BLaER1 treated with 17β-estradiol and CSF1 and Interleukin-3, amounts not matched to agents 10 nM and 100 nM (cell line): ENCODE measurements around the gene MIPOL1.
"Not testable (repeated sequence)": the region's sequence is repeated elsewhere in the genome, so short reads cannot be mapped to it uniquely, and the experiment has no call there.

ENCODE experiments used
- H3K27ac ChIP-seq, 11 experiments: shearing (Covaris generic); formaldehyde crosslinking; 2 replicates each; pipeline ENCODE4 v1.8.1; 2022
- H3K27me3 ChIP-seq, 11 experiments: shearing (Covaris generic); formaldehyde crosslinking; 2 replicates each; pipeline ENCODE4 v1.8.1; 2022
- H3K36me3 ChIP-seq, 11 experiments: shearing (Covaris generic); formaldehyde crosslinking; 2 replicates each; pipeline ENCODE4 v1.8.1; 2022
- H3K4me1 ChIP-seq, 10 experiments: shearing (Covaris generic); formaldehyde crosslinking; 2 replicates each; pipeline ENCODE4 v1.8.1; 2022
- H3K4me2 ChIP-seq, 11 experiments: shearing (Covaris generic); formaldehyde crosslinking; 2 replicates each; pipeline ENCODE4 v1.8.1; 2022
- H3K4me3 ChIP-seq, 10 experiments: shearing (Covaris generic); formaldehyde crosslinking; 2 replicates each; pipeline ENCODE4 v1.8.1; 2022
- H3K9ac ChIP-seq, 11 experiments: shearing (Covaris generic); formaldehyde crosslinking; 2 replicates each; pipeline ENCODE4 v1.8.1; 2022
- H3K9me3 ChIP-seq, 11 experiments: shearing (Covaris generic); formaldehyde crosslinking; replicated peaks in 1 of 11; 2 replicates each; pipeline ENCODE4 v1.8.1; 2022
- H4K20me1 ChIP-seq, 11 experiments: shearing (Covaris generic); formaldehyde crosslinking; 2 replicates each; pipeline ENCODE4 v1.8.1; 2022
- Cebpa-rat ChIP-seq, 11 experiments: shearing (Covaris generic); IDR thresholded peaks; 2 replicates each; pipeline ENCODE4 v1.8.1; 2022

MIPOL1 gene

DNA sequence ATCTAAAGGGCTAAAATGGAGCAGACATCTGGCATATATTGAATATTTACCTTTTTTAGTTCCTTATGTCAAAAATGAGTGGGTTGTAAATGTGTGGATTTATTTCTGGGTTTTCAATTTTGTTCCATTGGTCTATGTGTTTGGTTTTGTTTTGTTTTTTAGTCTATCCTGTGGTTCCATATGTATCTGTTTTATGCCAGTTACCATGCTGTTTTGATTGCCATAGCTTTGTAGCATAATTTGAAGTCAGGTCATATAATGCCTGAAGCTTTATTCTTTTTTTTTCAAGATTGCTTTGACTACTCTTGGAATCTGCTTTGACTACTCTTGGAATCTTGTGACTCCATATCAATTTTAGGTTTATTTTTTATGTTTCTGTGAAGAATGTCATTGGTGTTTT is 133.2 kb downstream of the MIPOL1 start:
- no peak overlapping the region for H3K4me3 ChIP-seq
- TF ChIP-seq Cebpa-rat (IDR thresholded peaks at IDR 0.05): no peak
- H3K27ac ChIP-seq: no peak overlapping the region
- H3K9me3 ChIP-seq: peaks cover 0 to 4% (median 0%) of the 10 kb centered on the region in 11 experiments; a peak in 2 of 22 replicates
- H3K9ac ChIP-seq: no peak overlapping the region
- no peaks in the 10 kb centered on the region for H4K20me1 ChIP-seq
- no peaks in the 10 kb centered on the region for H3K36me3 ChIP-seq
- H3K4me1 ChIP-seq: no peaks in the 10 kb centered on the region; a peak in 1 of 20 replicates
- no peak overlapping the region for H3K4me2 ChIP-seq
- H3K27me3 ChIP-seq: no peaks in the 10 kb centered on the region

DNA sequence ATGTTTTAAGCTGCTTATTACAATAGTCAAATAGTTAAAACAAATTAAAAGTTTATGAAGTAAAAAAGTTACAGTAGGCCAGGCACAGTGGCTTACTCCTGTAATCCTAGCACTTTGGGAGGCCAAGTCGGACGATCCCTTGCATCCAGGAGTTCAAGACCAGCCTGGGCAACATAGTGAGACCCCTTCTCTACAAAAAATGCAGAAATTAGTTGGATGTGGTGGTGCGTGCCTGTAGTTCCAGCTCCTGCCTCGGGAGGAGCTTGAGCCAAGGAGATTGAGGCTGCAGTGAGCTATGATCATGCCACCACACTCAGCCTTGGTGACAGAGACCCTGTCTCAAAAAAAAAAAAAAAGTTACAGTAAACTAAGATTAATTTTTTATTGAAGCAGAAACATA is 142.6 kb downstream of the MIPOL1 start:
- H3K4me1 ChIP-seq: no peaks in the 10 kb centered on the region
- H3K4me2 ChIP-seq: no peak overlapping the region
- no peak overlapping the region for H3K4me3 ChIP-seq
- H3K27me3 ChIP-seq: no peaks in the 10 kb centered on the region
- H3K27ac ChIP-seq: no peak overlapping the region
- no peak for TF ChIP-seq Cebpa-rat (IDR thresholded peaks at IDR 0.05)
- H3K9me3 ChIP-seq: no peaks in the 10 kb centered on the region
- H3K36me3 ChIP-seq: no peaks in the 10 kb centered on the region
- H4K20me1 ChIP-seq: no peaks in the 10 kb centered on the region
- H3K9ac ChIP-seq: no peak overlapping the region

- Histone ChIP-seq H3K4me2 (no peak overlapping the region), H3K4me1 (no peaks in the 10 kb centered on the region), H3K9ac (no peak overlapping the region), H3K9me3 (0 out of 22 replicates have a peak, but pooled peaks cover 0 to 5% (median 0%) of the 10 kb centered on the region in 11 experiments), H3K27me3 (no peaks in the 10 kb centered on the region), H4K20me1 (no peaks in the 10 kb centered on the region), H3K36me3 (no peaks in the 10 kb centered on the region), H3K4me3 (no peak overlapping the region), H3K27ac (no peak overlapping the region)
- no peak for TF ChIP-seq Cebpa-rat (IDR thresholded peaks at IDR 0.05)
Measured at GRCh38 chr14:37343307-37344094, 145.8 kb downstream of the MIPOL1 start.

GRCh38 chr14:37363661-37364060 is 165.9 kb downstream of the MIPOL1 start:
- no peak overlapping the region for H3K4me3 ChIP-seq
- no peak for TF ChIP-seq Cebpa-rat (IDR thresholded peaks at IDR 0.05)
- peaks cover 0 to 19% (median 8%) of the 10 kb centered on the region in 11 experiments; a peak in 13 of 22 replicates for H3K9me3 ChIP-seq
- H3K4me2 ChIP-seq: no peak overlapping the region
- no peaks in the 10 kb centered on the region for H3K27me3 ChIP-seq
- no peak overlapping the region for H3K9ac ChIP-seq
- H3K36me3 ChIP-seq: no peaks in the 10 kb centered on the region
- no peaks in the 10 kb centered on the region for H4K20me1 ChIP-seq
- H3K27ac ChIP-seq: no peak overlapping the region
- H3K4me1 ChIP-seq: no peaks in the 10 kb centered on the region

DNA sequence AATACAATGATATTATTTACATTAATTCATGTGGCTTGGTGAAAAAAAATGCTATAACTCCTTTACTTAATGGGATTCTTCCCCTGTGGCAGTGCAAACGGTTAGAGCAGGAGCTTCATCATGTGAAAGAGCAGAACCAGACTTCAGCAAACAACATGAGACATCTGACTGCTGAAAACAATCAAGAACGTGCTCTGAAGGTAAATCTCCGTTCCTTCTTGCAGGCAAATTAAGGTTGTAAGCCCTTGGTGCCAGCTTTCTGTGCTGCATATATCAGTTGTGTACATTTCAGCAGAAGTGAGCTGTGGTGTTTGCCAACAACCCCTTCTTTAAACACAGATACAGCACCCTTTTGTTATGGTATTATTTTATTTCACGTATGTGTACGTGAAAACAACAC is 171.7 kb downstream of the MIPOL1 start:
- H4K20me1 ChIP-seq: no peaks in the 10 kb centered on the region
- no peak overlapping the region for H3K27ac ChIP-seq
- no peaks in the 10 kb centered on the region for H3K4me1 ChIP-seq
- H3K4me3 ChIP-seq: no peak overlapping the region
- no peaks in the 10 kb centered on the region for H3K36me3 ChIP-seq
- no peaks in the 10 kb centered on the region for H3K27me3 ChIP-seq
- TF ChIP-seq Cebpa-rat (IDR thresholded peaks at IDR 0.05): no peak
- H3K9ac ChIP-seq: no peak overlapping the region
- peaks cover 0 to 8% (median 0%) of the 10 kb centered on the region in 11 experiments; a peak in 6 of 22 replicates for H3K9me3 ChIP-seq
- no peak overlapping the region for H3K4me2 ChIP-seq

- TF ChIP-seq Cebpa-rat (IDR thresholded peaks at IDR 0.05): no peak
- Histone ChIP-seq H3K4me1 (no peaks in the 10 kb centered on the region), H3K27ac (no peak overlapping the region), H3K4me2 (no peak overlapping the region), H3K9ac (no peak overlapping the region), H3K27me3 (no peaks in the 10 kb centered on the region), H3K9me3 (no peaks in the 10 kb centered on the region), H3K36me3 (no peaks in the 10 kb centered on the region), H3K4me3 (no peak overlapping the region), H4K20me1 (no peaks in the 10 kb centered on the region)
Measured at GRCh38 chr14:37375566-37375965, 177.8 kb downstream of the MIPOL1 start.

DNA sequence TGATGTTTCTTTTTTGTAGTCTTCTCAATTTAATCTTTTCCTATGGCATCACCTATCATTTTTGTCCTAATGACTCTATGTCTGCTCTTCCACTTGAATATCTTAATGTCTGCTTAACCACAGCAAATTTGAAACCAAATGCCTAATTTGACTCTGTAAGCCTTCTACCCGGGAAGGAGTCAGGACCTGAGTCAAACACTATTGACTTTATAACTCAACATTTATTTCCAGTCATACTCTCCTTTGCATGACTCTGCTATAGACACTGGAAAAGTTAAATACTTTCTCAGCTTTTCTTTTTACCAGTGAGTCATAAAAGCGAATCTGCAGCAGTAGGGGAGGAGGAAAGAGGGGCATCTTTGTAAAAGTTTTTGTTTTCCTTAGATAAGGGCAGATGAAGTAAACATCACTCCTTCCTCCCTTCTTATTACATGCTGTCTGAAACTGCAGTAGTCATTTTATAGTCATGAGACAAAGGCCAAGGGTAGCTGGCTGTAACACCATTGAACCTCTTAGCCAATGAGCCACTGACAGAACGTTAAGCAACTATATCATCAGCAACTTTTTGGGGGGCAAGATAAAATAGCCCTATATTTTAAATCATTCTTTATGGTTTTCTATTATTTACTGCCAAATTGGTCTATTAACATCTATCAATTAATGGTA is 179.3 kb downstream of the MIPOL1 start:
- no peaks in the 10 kb centered on the region for H4K20me1 ChIP-seq
- H3K36me3 ChIP-seq: no peaks in the 10 kb centered on the region
- no peaks in the 10 kb centered on the region for H3K27me3 ChIP-seq
- H3K4me1 ChIP-seq: no peaks in the 10 kb centered on the region
- no peak overlapping the region for H3K4me2 ChIP-seq
- no peak overlapping the region for H3K4me3 ChIP-seq
- no peak overlapping the region for H3K27ac ChIP-seq
- no peak overlapping the region for H3K9ac ChIP-seq
- TF ChIP-seq Cebpa-rat (IDR thresholded peaks at IDR 0.05): no peak
- no peaks in the 10 kb centered on the region for H3K9me3 ChIP-seq

- Histone ChIP-seq H3K27me3 (no peaks in the 10 kb centered on the region), H3K4me1 (no peaks in the 10 kb centered on the region), H3K9me3 (no peaks in the 10 kb centered on the region), H3K9ac (no peak overlapping the region), H3K36me3 (no peaks in the 10 kb centered on the region), H3K27ac (no peak overlapping the region), H4K20me1 (no peaks in the 10 kb centered on the region), H3K4me3 (no peak overlapping the region), H3K4me2 (no peak overlapping the region)
- no peak for TF ChIP-seq Cebpa-rat (IDR thresholded peaks at IDR 0.05)
Measured at GRCh38 chr14:37384870-37385596, 187.3 kb downstream of the MIPOL1 start.

DNA sequence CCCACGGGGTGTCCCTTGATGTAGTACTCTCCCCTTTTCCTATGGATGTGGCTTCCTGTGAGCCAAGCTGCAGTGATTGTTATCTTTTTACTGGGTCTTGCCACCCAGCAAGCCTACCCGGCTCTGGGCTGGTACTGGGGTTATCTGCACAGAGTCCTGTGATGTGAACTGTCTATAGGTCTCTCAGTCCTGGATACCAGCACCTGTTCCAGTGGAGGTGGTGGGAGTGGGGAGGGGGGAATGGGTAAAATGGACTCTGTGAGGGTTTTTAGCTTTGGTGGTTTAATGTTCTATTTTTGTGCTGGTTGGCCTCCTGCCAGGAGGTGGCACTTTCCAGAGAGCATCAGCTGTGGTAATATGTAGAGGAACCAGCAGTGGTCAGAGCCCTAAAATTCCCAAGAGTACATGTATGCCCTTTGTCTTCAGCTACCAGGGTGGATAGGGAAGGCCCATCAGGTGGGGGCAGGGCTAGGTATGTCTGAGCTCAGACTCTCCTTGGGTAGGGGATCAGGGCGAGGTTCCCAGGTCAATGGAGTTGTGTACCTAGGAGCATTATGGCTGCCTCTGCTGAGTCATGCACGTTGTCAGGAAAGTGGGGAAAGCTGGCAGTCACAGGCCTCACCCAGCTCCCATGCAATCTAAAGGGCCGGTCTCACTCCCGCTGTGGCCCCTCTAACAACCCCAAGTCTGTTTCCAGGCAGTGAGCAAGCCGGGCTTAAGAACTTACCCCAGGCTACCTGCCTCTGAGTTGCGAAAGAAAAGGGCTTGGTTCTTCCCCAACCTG is 199.6 kb downstream of the MIPOL1 start:
- H3K27ac ChIP-seq, H3K9ac ChIP-seq, H3K4me3 ChIP-seq, H3K27me3 ChIP-seq, H3K36me3 ChIP-seq, H4K20me1 ChIP-seq, H3K4me1 ChIP-seq: not testable (repeated sequence)
- Histone ChIP-seq H3K9me3 (peaks cover 0 to 10% (median 0%) of the 10 kb centered on the region in 11 experiments; a peak in 5 of 22 replicates), H3K4me2 (peak overlapping the region in 2 of 11 experiments; percentile 10 to 19; a peak in 1 of 22 replicates)
